Measurements from ENCODE around the gene MLPH. TPM values are rescaled to one million over a fixed set of nuclear protein-coding genes. Genes with fewer than 3 reads are reported as not detected.

Gene MLPH
- total RNA-seq, 4 donors from 2014 or later = 59.7 to 889 (median 182) TPM

GRCh38 chr2:237577458-237577857, 90.4 kb downstream of the MLPH start:
- intact Hi-C loops (cut with DNase I; ENCODE audit: low total_unique reads) (loop anchor here (10.0 kb wide), 2 partner anchors 453 to 483 kb away; no protein-coding TSS in a partner anchor), in situ Hi-C loops (cut with MboI; ENCODE audit: low pct_ligation_motif_present in 1 of 4, low pct_unique_long_range_greater_than_20kb in 1 of 4, low sequenced_read_pairs in 3 of 4) (loop anchor here in 1 of 4 donors (25.0 kb wide), 1 partner anchor 160 kb away; no protein-coding TSS in a partner anchor)
- H3K4me3 ChIP-seq = no peak overlapping the region
- no peak overlapping the region for H3K27ac ChIP-seq
- no peaks in the 10 kb centered on the region for H3K36me3 ChIP-seq
- peaks cover 8 to 12% (median 10%) of the 10 kb centered on the region in 4 donors for H3K4me1 ChIP-seq
- TF ChIP-seq CTCF (IDR thresholded peaks at IDR 0.05) = no peak
- TF ChIP-seq POLR2A (IDR thresholded peaks at IDR 0.05) = no peak
- TF ChIP-seq POLR2AphosphoS5 (IDR thresholded peaks at IDR 0.05) = no peak
- TF ChIP-seq EP300 (IDR thresholded peaks at IDR 0.05; ENCODE audit: low read depth) = no peak
- 79% methylated on average over 10 of the region's 10 CpGs; no CpG with 5 or more reads in 1 of the 2 donors for WGBS, 2 donors (ENCODE audit: low coverage in 1 of 2)
- no peak for DNase-seq
- no peaks in the 10 kb centered on the region for H3K27me3 ChIP-seq
- H3K9me3 ChIP-seq = no peaks in the 10 kb centered on the region

GRCh38 chr2:237577956-237578870, 91.2 kb downstream of the MLPH start:
- intact Hi-C loops (cut with DNase I; ENCODE audit: low total_unique reads) (loop anchor here (10.0 kb wide), 2 partner anchors 453 to 483 kb away; no protein-coding TSS in a partner anchor), in situ Hi-C loops (cut with MboI; ENCODE audit: low pct_ligation_motif_present in 1 of 4, low pct_unique_long_range_greater_than_20kb in 1 of 4, low sequenced_read_pairs in 3 of 4) (loop anchor here in 1 of 4 donors (25.0 kb wide), 1 partner anchor 159 kb away; no protein-coding TSS in a partner anchor)

GRCh38 chr2:237581326-237581725, 94.3 kb downstream of the MLPH start:
- in situ Hi-C loops (cut with MboI; ENCODE audit: low pct_ligation_motif_present in 1 of 4, low pct_unique_long_range_greater_than_20kb in 1 of 4, low sequenced_read_pairs in 3 of 4) = loop anchor here in 3 of 4 donors (10.0 to 25.0 kb wide), 3 partner anchors 156 to 173 kb away; no protein-coding TSS in a partner anchor
- Histone ChIP-seq H3K4me1 (peaks cover 6 to 10% (median 8%) of the 10 kb centered on the region in 4 donors), H3K4me3 (no peak overlapping the region), H3K27me3 (no peaks in the 10 kb centered on the region), H3K9me3 (no peaks in the 10 kb centered on the region), H3K27ac (peak overlapping the region in 1 of 4 donors; percentile 72), H3K36me3 (no peaks in the 10 kb centered on the region)
- TF ChIP-seq CTCF (IDR thresholded peaks at IDR 0.05) (no peak), EP300 (IDR thresholded peaks at IDR 0.05; ENCODE audit: low read depth) (no peak), POLR2AphosphoS5 (IDR thresholded peaks at IDR 0.05) (no peak), POLR2A (IDR thresholded peaks at IDR 0.05) (no peak)
- intact Hi-C loops (cut with DNase I; ENCODE audit: low total_unique reads) = no loop called here
- DNase-seq = no peak
- 81 to 83% methylated on average over 6 of the region's 6 CpGs for WGBS, 2 donors (ENCODE audit: low coverage in 1 of 2)

More at GRCh38 chr2:237577956-237578870, 91.2 kb downstream of the MLPH start:
- H3K27me3 ChIP-seq = no peaks in the 10 kb centered on the region
- TF ChIP-seq POLR2A (IDR thresholded peaks at IDR 0.05) = no peak
- no peak overlapping the region for H3K4me3 ChIP-seq
- 88 to 96% methylated on average over 3 to 26 of the region's 26 CpGs for WGBS, 2 donors (ENCODE audit: low coverage in 1 of 2)
- no peaks in the 10 kb centered on the region for H3K9me3 ChIP-seq
- no peak for DNase-seq
- H3K36me3 ChIP-seq = no peaks in the 10 kb centered on the region
- H3K27ac ChIP-seq = no peak overlapping the region
- H3K4me1 ChIP-seq = peaks cover 6 to 10% (median 8%) of the 10 kb centered on the region in 4 donors

GRCh38 chr2:237581751-237582746, 95.0 kb downstream of the MLPH start:
- Histone ChIP-seq H3K27ac (peak overlapping the region in 3 of 4 donors; percentile 5 to 72 (median 48)), H3K36me3 (no peaks in the 10 kb centered on the region), H3K4me1 (peaks cover 6 to 10% (median 8%) of the 10 kb centered on the region in 4 donors), H3K4me3 (no peak overlapping the region), H3K9me3 (no peaks in the 10 kb centered on the region), H3K27me3 (no peaks in the 10 kb centered on the region)
- in situ Hi-C loops (cut with MboI; ENCODE audit: low pct_ligation_motif_present in 1 of 4, low pct_unique_long_range_greater_than_20kb in 1 of 4, low sequenced_read_pairs in 3 of 4) (loop anchor here in 3 of 4 donors (10.0 to 25.0 kb wide), 3 partner anchors 155 to 173 kb away; no protein-coding TSS in a partner anchor), intact Hi-C loops (cut with DNase I; ENCODE audit: low total_unique reads) (loop anchor here (2.0 kb wide), 1 partner anchor 163 kb away; no protein-coding TSS in a partner anchor)
- TF ChIP-seq EP300 (IDR thresholded peaks at IDR 0.05; ENCODE audit: low read depth) (no peak), CTCF (IDR thresholded peaks at IDR 0.05) (peak in 3 of 5 experiments; percentile 8 to 26 (median 12))
- WGBS, 2 donors (ENCODE audit: low coverage in 1 of 2) = 44 to 49% methylated on average over 1 to 20 of the region's 25 CpGs
- DNase-seq = peak; percentile 19

Data from transverse colon (tissue), 4 donors.